Neutrophil (primary cell): ENCODE results near the gene RSU1.

ENCODE experiments used
- H3K27ac ChIP-seq: fragments of 200-600 bp; sonication (generic); 2 replicates; pipeline ENCODE4 v1.5.1; 2016; ENCODE audit warnings: mild to moderate bottlenecking, moderate library complexity
- H3K27me3 ChIP-seq: fragments of 200-600 bp; sonication (generic); 2 replicates; pipeline ENCODE4 v1.6.0; 2016; ENCODE audit warnings: mild to moderate bottlenecking
- H3K36me3 ChIP-seq: fragments of 200-600 bp; sonication (generic); 2 replicates; pipeline ENCODE4 v1.5.1; 2017
- H3K4me1 ChIP-seq, 2 experiments: fragments of 200-600 bp in 1 of 2; sonication (generic) in 1 of 2; 1 replicate in 1 of 2; 2 replicates in 1 of 2; pipeline versions ENCODE4 v1.5.1 to v1.6.1; 2013 to 2016; ENCODE audit warnings: low read depth in 1 of 2, low read length in 1 of 2, mild to moderate bottlenecking in 1 of 2, moderate library complexity in 1 of 2; ENCODE audit not compliant: control insufficient read depth in 1 of 2, insufficient read depth in 1 of 2
- H3K4me3 ChIP-seq, 2 experiments: fragments of 200-600 bp in 1 of 2; sonication (generic) in 1 of 2; 1 replicate in 1 of 2; 2 replicates in 1 of 2; pipeline ENCODE4 v1.5.1; 2013 to 2016; ENCODE audit warnings: low read depth in 1 of 2, low read length in 1 of 2, mild to moderate bottlenecking in 1 of 2, moderate library complexity in 1 of 2
- H3K9me3 ChIP-seq: fragments of 200-600 bp; sonication (generic); 2 replicates; pipeline ENCODE4 v1.5.1; 2016
- CTCF ChIP-seq: fragments of 200-600 bp; sonication (generic); IDR thresholded peaks from 2 replicates; pipeline ENCODE4 v1.5.1; 2016; ENCODE audit warnings: antibody characterized with exemption

RSU1 gene

GRCh38 chr10:16820421-16820820 lies 3.2 kb upstream of the RSU1 start:
- no peaks in the 10 kb centered on the region for H3K36me3 ChIP-seq

GRCh38 chr10:16820018-16820417 lies 2.8 kb upstream of the RSU1 start:
- Histone ChIP-seq H3K27me3 (no peaks in the 10 kb centered on the region), H3K27ac (no peak overlapping the region), H3K36me3 (no peaks in the 10 kb centered on the region), H3K4me1 (peaks cover 30 to 36% of the 10 kb centered on the region in 2 experiments), H3K4me3 (no peak overlapping the region), H3K9me3 (no peaks in the 10 kb centered on the region)
- TF ChIP-seq CTCF: no peak

More at GRCh38 chr10:16820421-16820820, 3.2 kb upstream of the RSU1 start:
- H3K9me3 ChIP-seq: no peaks in the 10 kb centered on the region
- H3K27me3 ChIP-seq: no peaks in the 10 kb centered on the region
- TF ChIP-seq CTCF: no peak
- H3K27ac ChIP-seq: no peak overlapping the region
- no peak overlapping the region for H3K4me3 ChIP-seq
- H3K4me1 ChIP-seq: peaks cover 29 to 32% of the 10 kb centered on the region in 2 experiments

- no peaks in the 10 kb centered on the region for H3K27me3 ChIP-seq
- no peak for TF ChIP-seq CTCF
- H3K36me3 ChIP-seq: no peaks in the 10 kb centered on the region
- peaks cover 35 to 40% of the 10 kb centered on the region in 2 experiments for H3K4me1 ChIP-seq
- no peak overlapping the region for H3K27ac ChIP-seq
- H3K4me3 ChIP-seq: no peak overlapping the region
- H3K9me3 ChIP-seq: no peaks in the 10 kb centered on the region
Observed at GRCh38 chr10:16819436-16819835, 2.2 kb upstream of the RSU1 start.

GRCh38 chr10:16819026-16819425 lies 1.8 kb upstream of the RSU1 start:
- Histone ChIP-seq H3K9me3 (no peaks in the 10 kb centered on the region), H3K27me3 (no peaks in the 10 kb centered on the region), H3K4me3 (no peak overlapping the region), H3K4me1 (peaks cover 36 to 40% of the 10 kb centered on the region in 2 experiments), H3K27ac (no peak overlapping the region), H3K36me3 (no peaks in the 10 kb centered on the region)
- no peak for TF ChIP-seq CTCF

- H3K36me3 ChIP-seq: no peaks in the 10 kb centered on the region
- peak overlapping the region; percentile 77 for H3K27ac ChIP-seq
- no peaks in the 10 kb centered on the region for H3K9me3 ChIP-seq
- no peak for TF ChIP-seq CTCF
- H3K4me1 ChIP-seq: peaks cover 36 to 40% of the 10 kb centered on the region in 2 experiments
- H3K27me3 ChIP-seq: no peaks in the 10 kb centered on the region
- peak overlapping the region; percentile 81 to 89 for H3K4me3 ChIP-seq
Observed at GRCh38 chr10:16816830-16817124, 447 bp downstream of the RSU1 start.

- no peaks in the 10 kb centered on the region for H3K27me3 ChIP-seq
- no peak overlapping the region for H3K27ac ChIP-seq
- H3K4me3 ChIP-seq: peak overlapping the region; percentile 81 to 89
- TF ChIP-seq CTCF: no peak
- H3K9me3 ChIP-seq: no peaks in the 10 kb centered on the region
- peaks cover 1% of the 10 kb centered on the region for H3K36me3 ChIP-seq
- H3K4me1 ChIP-seq: peaks cover 36 to 40% of the 10 kb centered on the region in 2 experiments
Observed at GRCh38 chr10:16816171-16816570, 1.1 kb downstream of the RSU1 start.
